Mesendoderm (in vitro differentiated cells): ENCODE measurements around the gene CALHM3.

ENCODE experiments used
- DNase-seq: peaks from one replicate; pipeline ENCODE4 v3.0.0; 2013
- H2AK5ac ChIP-seq: 2 replicates; pipeline ENCODE4 v1.6.1; 2013; ENCODE audit warnings: low read length, inconsistent platforms
- H2BK120ac ChIP-seq: 2 replicates; pipeline ENCODE4 v1.6.1; 2013; ENCODE audit warnings: low read depth, mild to moderate bottlenecking, low read length, moderate library complexity, mixed read lengths
- H2BK15ac ChIP-seq: replicated peaks from 2 replicates; pipeline ENCODE4 v1.6.1; 2013; ENCODE audit warnings: low read depth, mild to moderate bottlenecking, moderate library complexity
- H2BK5ac ChIP-seq: 2 replicates; pipeline ENCODE4 v1.6.1; 2013; ENCODE audit warnings: low read length, inconsistent platforms
- H3K18ac ChIP-seq: 2 replicates; pipeline ENCODE4 v1.6.1; 2013; ENCODE audit warnings: mild to moderate bottlenecking, low read length, mixed read lengths
- H3K23ac ChIP-seq: one replicate; pipeline ENCODE4 v1.6.1; 2013; ENCODE audit warnings: low read length
- H3K27ac ChIP-seq: 2 replicates; pipeline ENCODE4 v1.5.1; 2013; ENCODE audit warnings: low read depth, mild to moderate bottlenecking, inconsistent platforms, low read length, moderate library complexity
- H3K27me3 ChIP-seq: 2 replicates; pipeline ENCODE4 v1.6.1; 2013; ENCODE audit warnings: low read length, control low read depth, mild to moderate bottlenecking, inconsistent platforms; ENCODE audit not compliant: insufficient read depth, poor library complexity
- H3K36me3 ChIP-seq: 2 replicates; pipeline ENCODE4 v1.6.1; 2013; ENCODE audit warnings: low read length, inconsistent platforms; ENCODE audit not compliant: control insufficient read depth, insufficient read depth
- H3K4ac ChIP-seq: one replicate; pipeline ENCODE4 v1.6.1; 2013; ENCODE audit warnings: low read depth, mild to moderate bottlenecking, low read length, moderate library complexity
- H3K4me1 ChIP-seq: 2 replicates; pipeline ENCODE4 v1.6.1; 2013; ENCODE audit warnings: low read depth, low read length, inconsistent platforms; ENCODE audit not compliant: control insufficient read depth
- H3K4me2 ChIP-seq: 2 replicates; pipeline ENCODE4 v1.6.1; 2013; ENCODE audit warnings: low read length
- H3K4me3 ChIP-seq: 2 replicates; pipeline ENCODE4 v1.5.1; 2013; ENCODE audit warnings: mild to moderate bottlenecking, low read length
- H3K56ac ChIP-seq: one replicate; pipeline ENCODE4 v1.6.1; 2013; ENCODE audit warnings: low read length
- H3K79me1 ChIP-seq: 2 replicates; pipeline ENCODE4 v1.6.1; 2013; ENCODE audit warnings: low read length, inconsistent platforms
- H3K79me2 ChIP-seq: 2 replicates; pipeline ENCODE4 v1.6.1; 2013; ENCODE audit warnings: mild to moderate bottlenecking, low read length; ENCODE audit not compliant: control insufficient read depth, insufficient read depth
- H3K9ac ChIP-seq: 2 replicates; pipeline ENCODE4 v1.6.1; 2013; ENCODE audit warnings: low read length, inconsistent platforms
- H4K5ac ChIP-seq: one replicate; pipeline ENCODE4 v1.6.1; 2013; ENCODE audit warnings: low read length
- H4K8ac ChIP-seq: one replicate; pipeline ENCODE4 v1.6.1; 2013; ENCODE audit warnings: low read depth, mild to moderate bottlenecking, control low read depth, low read length, moderate library complexity
- WGBS: extraction: QIAGEN DNeasy Blood & Tissue Kit; methylation state at CpG from one replicate; pipeline ENCODE4 v1.1.7; 2013; ENCODE audit warnings: low lambda C conversion rate, missing lambda C conversion rate; ENCODE audit not compliant: insufficient coverage; ENCODE audit errors: extremely low coverage; 5-methylcytosine and 5-hydroxymethylcytosine counted together

CALHM3 gene

GRCh38 chr10:103519798-103520197 is 40.8 kb upstream of the CALHM3 start:
- H2BK120ac ChIP-seq: no peak overlapping the region
- no peak overlapping the region for H3K4ac ChIP-seq
- no peak overlapping the region for H3K4me3 ChIP-seq
- H3K27ac ChIP-seq: no peak overlapping the region
- no peak overlapping the region for H3K4me2 ChIP-seq
- H3K79me2 ChIP-seq: no peaks in the 10 kb centered on the region
- no peak for DNase-seq
- no peak overlapping the region for H3K18ac ChIP-seq
- H2AK5ac ChIP-seq: no peak overlapping the region
- H3K4me1 ChIP-seq: no peaks in the 10 kb centered on the region
- H3K56ac ChIP-seq: no peak overlapping the region
- no peak overlapping the region for H2BK5ac ChIP-seq
- no peaks in the 10 kb centered on the region for H3K79me1 ChIP-seq
- no peak overlapping the region for H4K8ac ChIP-seq
- H2BK15ac ChIP-seq: no peak overlapping the region
- no peaks in the 10 kb centered on the region for H3K27me3 ChIP-seq
- no peak overlapping the region for H3K23ac ChIP-seq
- no CpG with 5 or more reads among the region's 4 CpGs for WGBS
- H4K5ac ChIP-seq: no peak overlapping the region
- no peak overlapping the region for H3K9ac ChIP-seq
- no peaks in the 10 kb centered on the region for H3K36me3 ChIP-seq

- Histone ChIP-seq H4K5ac (no peak overlapping the region), H3K4me1 (no peaks in the 10 kb centered on the region), H3K18ac (no peak overlapping the region), H3K79me1 (no peaks in the 10 kb centered on the region), H3K9ac (no peak overlapping the region), H2BK15ac (no peak overlapping the region), H3K36me3 (no peaks in the 10 kb centered on the region), H2BK5ac (no peak overlapping the region), H4K8ac (no peak overlapping the region), H3K23ac (no peak overlapping the region), H2BK120ac (no peak overlapping the region), H3K4me3 (no peak overlapping the region), H2AK5ac (no peak overlapping the region), H3K4ac (no peak overlapping the region), H3K79me2 (no peaks in the 10 kb centered on the region), H3K27me3 (no peaks in the 10 kb centered on the region), H3K4me2 (no peak overlapping the region), H3K27ac (no peak overlapping the region), H3K56ac (no peak overlapping the region)
- DNase-seq: no peak
- WGBS: no CpG with 5 or more reads among the region's 5 CpGs
These were observed 38.4 kb upstream of the CALHM3 start for GRCh38 chr10:103517234-103518085.

- Histone ChIP-seq H4K5ac (no peak overlapping the region), H2BK120ac (no peak overlapping the region), H3K79me1 (no peaks in the 10 kb centered on the region), H2BK15ac (no peak overlapping the region), H2AK5ac (no peak overlapping the region), H3K79me2 (no peaks in the 10 kb centered on the region), H3K4ac (no peak overlapping the region), H3K4me2 (no peak overlapping the region), H3K56ac (no peak overlapping the region), H3K4me3 (no peak overlapping the region), H3K27ac (no peak overlapping the region), H3K23ac (no peak overlapping the region), H2BK5ac (no peak overlapping the region), H4K8ac (no peak overlapping the region), H3K27me3 (no peaks in the 10 kb centered on the region), H3K9ac (no peak overlapping the region), H3K36me3 (no peaks in the 10 kb centered on the region), H3K18ac (no peak overlapping the region), H3K4me1 (no peaks in the 10 kb centered on the region)
- WGBS: no CpG with 5 or more reads among the region's 5 CpGs
- DNase-seq: no peak
These were observed 35.2 kb upstream of the CALHM3 start for GRCh38 chr10:103514244-103514643.

- H3K27me3 ChIP-seq: no peaks in the 10 kb centered on the region
- no peaks in the 10 kb centered on the region for H3K79me1 ChIP-seq
- no peak overlapping the region for H3K9ac ChIP-seq
- DNase-seq: no peak
- H2AK5ac ChIP-seq: no peak overlapping the region
- no peak overlapping the region for H2BK15ac ChIP-seq
- H3K27ac ChIP-seq: no peak overlapping the region
- WGBS: no CpG with 5 or more reads among the region's 8 CpGs
- peak overlapping the region; percentile 49 for H3K56ac ChIP-seq
- H2BK5ac ChIP-seq: no peak overlapping the region
- H4K8ac ChIP-seq: no peak overlapping the region
- H3K79me2 ChIP-seq: no peaks in the 10 kb centered on the region
- H3K4me2 ChIP-seq: no peak overlapping the region
- H3K4me3 ChIP-seq: no peak overlapping the region
- no peak overlapping the region for H2BK120ac ChIP-seq
- H4K5ac ChIP-seq: no peak overlapping the region
- H3K23ac ChIP-seq: no peak overlapping the region
- no peak overlapping the region for H3K18ac ChIP-seq
- no peaks in the 10 kb centered on the region for H3K36me3 ChIP-seq
- H3K4me1 ChIP-seq: no peaks in the 10 kb centered on the region
- no peak overlapping the region for H3K4ac ChIP-seq
These were observed 34.5 kb upstream of the CALHM3 start for GRCh38 chr10:103513380-103514060.

GRCh38 chr10:103512591-103513379 is 33.7 kb upstream of the CALHM3 start:
- no peak overlapping the region for H3K4ac ChIP-seq
- no peak overlapping the region for H4K5ac ChIP-seq
- H2BK120ac ChIP-seq: no peak overlapping the region
- no peak overlapping the region for H3K27ac ChIP-seq
- no peak for DNase-seq
- no peak overlapping the region for H3K18ac ChIP-seq
- no peak overlapping the region for H2BK5ac ChIP-seq
- H2AK5ac ChIP-seq: no peak overlapping the region
- H3K23ac ChIP-seq: no peak overlapping the region
- no peak overlapping the region for H3K9ac ChIP-seq
- no CpG with 5 or more reads among the region's 13 CpGs for WGBS
- H3K4me1 ChIP-seq: no peaks in the 10 kb centered on the region
- H3K27me3 ChIP-seq: no peaks in the 10 kb centered on the region
- H3K56ac ChIP-seq: no peak overlapping the region
- no peaks in the 10 kb centered on the region for H3K79me2 ChIP-seq
- H3K36me3 ChIP-seq: no peaks in the 10 kb centered on the region
- H3K79me1 ChIP-seq: no peaks in the 10 kb centered on the region
- H3K4me3 ChIP-seq: no peak overlapping the region
- no peak overlapping the region for H2BK15ac ChIP-seq
- no peak overlapping the region for H4K8ac ChIP-seq
- H3K4me2 ChIP-seq: no peak overlapping the region
